A673 (cell line): ENCODE data around the gene DBF4. TPM values are rescaled to one million over a fixed set of nuclear protein-coding genes. Genes with fewer than 3 reads are reported as not detected.

Source experiments
- BruUV-seq: library from RNA; stranded (reverse); fragments of 400-500 nt; replicated peaks from 2 replicates; lab custom pipeline; 2021; lab: Mats Ljungman, UMichigan
- CTCF ChIA-PET: fragments of 300-600 bp; sonication (Branson Sonifier 250); formaldehyde crosslinking; loops from one replicate; lab custom pipeline; 2022; ENCODE audit warnings: antibody characterized with exemption; lab: Charles Lee
- POLR2A ChIA-PET: fragments of 300-600 bp; sonication (Branson Sonifier 250); formaldehyde crosslinking; loops from one replicate; lab custom pipeline; 2022; ENCODE audit warnings: antibody characterized with exemption; ENCODE audit not compliant: low non-redundant PET; lab: Charles Lee
- DNase-seq: peaks from one replicate; pipeline ENCODE4 v3.0.0-alpha.2; 2015; ENCODE audit warnings: low spot score
- H3K27ac ChIP-seq: fragments of 200-600 bp; sonication (generic); 2 replicates; pipeline ENCODE4 v1.5.1; 2016; ENCODE audit warnings: mixed run types, low read depth, mild to moderate bottlenecking, mixed read lengths, antibody characterized with exemption, low read length; ENCODE audit not compliant: poor library complexity, severe bottlenecking
- H3K27me3 ChIP-seq: fragments of 200-600 bp; sonication (generic); replicated peaks from 2 replicates; pipeline ENCODE4 v1.6.1; 2017; ENCODE audit warnings: mixed run types, low read depth, mild to moderate bottlenecking, mixed read lengths, antibody characterized with exemption, low read length; ENCODE audit not compliant: insufficient read depth, poor library complexity
- H3K36me3 ChIP-seq: fragments of 200-600 bp; sonication (generic); 2 replicates; pipeline ENCODE4 v1.6.1; 2016; ENCODE audit warnings: mixed run types, mild to moderate bottlenecking, mixed read lengths, antibody characterized with exemption, low read length; ENCODE audit not compliant: insufficient read depth, poor library complexity, severe bottlenecking
- H3K4me1 ChIP-seq: fragments of 200-600 bp; sonication (generic); 2 replicates; pipeline ENCODE4 v1.6.1; 2017; ENCODE audit warnings: mixed run types, mild to moderate bottlenecking, mixed read lengths, antibody characterized with exemption, low read length; ENCODE audit not compliant: insufficient read depth, poor library complexity, severe bottlenecking
- H3K4me3 ChIP-seq: fragments of 200-600 bp; sonication (generic); 2 replicates; pipeline ENCODE4 v1.5.1; 2016; ENCODE audit warnings: low read depth, mixed run types, mild to moderate bottlenecking, mixed read lengths, low read length; ENCODE audit not compliant: poor library complexity, severe bottlenecking
- H3K9me3 ChIP-seq: fragments of 200-600 bp; sonication (generic); 2 replicates; pipeline ENCODE4 v1.6.1; 2016; ENCODE audit warnings: mixed run types, low read depth, mild to moderate bottlenecking, mixed read lengths, antibody characterized with exemption, low read length; ENCODE audit not compliant: poor library complexity, severe bottlenecking
- EZH2 ChIP-seq: fragments of 200-600 bp; sonication (generic); IDR thresholded peaks from 2 replicates; pipeline ENCODE4 v1.6.1; 2017; ENCODE audit warnings: borderline replicate concordance, low read depth, mild to moderate bottlenecking, mixed read lengths, antibody characterized with exemption, low read length; ENCODE audit not compliant: poor library complexity, severe bottlenecking
- intact Hi-C: fragments of 100-400 bp; cut with micrococcal nuclease; formaldehyde crosslinking; loops from one replicate; pipeline ENCODE4 v1.10.0; 2022; ENCODE audit not compliant: unreplicated experiment
- total RNA-seq: library from RNA; stranded (reverse); gene quantifications from 2 replicates; pipeline ENCODE4 v1.2.3, GENCODE V29; 2021
- TF ChIP-seq, protein P1 (sequence below): fragments of 300-800, 200-600 bp; sonication (generic); conservative IDR thresholded peaks from 2 replicates; pipeline ENCODE4 v1.5.1; 2017; ENCODE audit warnings: low read depth, mild to moderate bottlenecking, antibody characterized with exemption, low read length, moderate library complexity, mixed read lengths

DBF4 gene
- total RNA-seq, 1 experiment from 2014 or later, result 81.6 TPM

DNA sequence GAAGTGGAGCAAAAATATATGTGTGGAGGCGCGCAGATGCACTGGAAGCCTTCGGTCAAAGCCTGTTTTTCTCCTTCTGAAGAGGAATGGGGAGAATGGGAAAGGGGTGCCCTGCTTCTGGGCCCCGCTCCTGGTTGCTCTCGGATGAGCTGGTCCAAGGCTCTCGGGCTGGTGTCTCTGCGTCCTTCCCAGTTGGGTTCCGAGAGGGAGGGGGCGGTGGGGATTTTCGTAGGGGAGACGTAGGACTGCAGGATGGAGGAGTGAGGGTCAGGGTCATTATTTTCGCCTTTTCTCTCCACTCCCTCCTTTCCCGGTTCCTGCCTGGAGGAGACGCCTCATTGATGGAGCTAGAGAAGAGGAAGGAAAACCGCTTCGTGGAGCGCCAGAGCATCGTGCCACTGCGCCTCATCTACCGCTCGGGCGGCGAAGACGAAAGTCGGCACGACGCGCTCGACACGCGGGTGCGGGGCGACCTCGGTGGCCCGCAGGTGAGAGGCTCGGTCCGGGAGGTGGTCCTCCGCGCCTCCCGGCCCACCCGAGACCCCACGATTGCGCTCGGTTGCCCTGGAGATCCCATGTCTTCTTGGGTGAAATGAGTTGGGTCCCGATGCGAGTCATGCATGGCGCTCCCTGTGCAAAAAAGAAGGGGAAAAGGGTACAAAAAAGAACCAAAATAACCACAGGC is 58.5 kb downstream of the DBF4 start:
- no peaks in the 10 kb centered on the region for H3K4me1 ChIP-seq
- intact Hi-C loops, result loop anchor here (10.0 kb wide), 1 partner anchor 170 kb away; no protein-coding TSS in a partner anchor
- no TSS peak for BruUV-seq
- peak overlapping the region; percentile 55 for H3K27ac ChIP-seq
- H3K36me3 ChIP-seq, result no peaks in the 10 kb centered on the region
- ChIA-PET CTCF (no interaction called here), POLR2A (interaction anchor here (0.7 kb wide), 1 partner anchor 151 kb away, joined by 3 read pairs; no protein-coding TSS in a partner anchor)
- peak overlapping the region; percentile 93 for H3K4me3 ChIP-seq
- no peaks in the 10 kb centered on the region for H3K27me3 ChIP-seq
- no peaks in the 10 kb centered on the region for H3K9me3 ChIP-seq
- TF ChIP-seq, protein P1, sequence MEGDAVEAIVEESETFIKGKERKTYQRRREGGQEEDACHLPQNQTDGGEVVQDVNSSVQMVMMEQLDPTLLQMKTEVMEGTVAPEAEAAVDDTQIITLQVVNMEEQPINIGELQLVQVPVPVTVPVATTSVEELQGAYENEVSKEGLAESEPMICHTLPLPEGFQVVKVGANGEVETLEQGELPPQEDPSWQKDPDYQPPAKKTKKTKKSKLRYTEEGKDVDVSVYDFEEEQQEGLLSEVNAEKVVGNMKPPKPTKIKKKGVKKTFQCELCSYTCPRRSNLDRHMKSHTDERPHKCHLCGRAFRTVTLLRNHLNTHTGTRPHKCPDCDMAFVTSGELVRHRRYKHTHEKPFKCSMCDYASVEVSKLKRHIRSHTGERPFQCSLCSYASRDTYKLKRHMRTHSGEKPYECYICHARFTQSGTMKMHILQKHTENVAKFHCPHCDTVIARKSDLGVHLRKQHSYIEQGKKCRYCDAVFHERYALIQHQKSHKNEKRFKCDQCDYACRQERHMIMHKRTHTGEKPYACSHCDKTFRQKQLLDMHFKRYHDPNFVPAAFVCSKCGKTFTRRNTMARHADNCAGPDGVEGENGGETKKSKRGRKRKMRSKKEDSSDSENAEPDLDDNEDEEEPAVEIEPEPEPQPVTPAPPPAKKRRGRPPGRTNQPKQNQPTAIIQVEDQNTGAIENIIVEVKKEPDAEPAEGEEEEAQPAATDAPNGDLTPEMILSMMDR, result no peak
- peak; percentile 52 for DNase-seq

- TF ChIP-seq EZH2, result no peak
- TF ChIP-seq, protein P1, result no peak
- H3K4me3 ChIP-seq, result peak overlapping the region; percentile 93
- POLR2A ChIA-PET, result no interaction called here
Measured at GRCh38 chr7:87935384-87935706, 59.1 kb downstream of the DBF4 start.

GRCh38 chr7:87941138-87941537 is 64.8 kb downstream of the DBF4 start:
- BruUV-seq, result no TSS peak
- Histone ChIP-seq H3K9me3 (no peaks in the 10 kb centered on the region), H3K27ac (no peak overlapping the region), H3K4me1 (no peaks in the 10 kb centered on the region), H3K27me3 (no peaks in the 10 kb centered on the region), H3K36me3 (no peaks in the 10 kb centered on the region), H3K4me3 (no peak overlapping the region)
- no peak for TF ChIP-seq EZH2
- TF ChIP-seq, protein P1, result no peak
- ChIA-PET CTCF (interaction anchor here (0.9 kb wide), 1 partner anchor 96 kb away, joined by 3 read pairs; no protein-coding TSS in a partner anchor), POLR2A (no interaction called here)
- DNase-seq, result no peak
- intact Hi-C loops, result no loop called here

More at GRCh38 chr7:87935384-87935706, 59.1 kb downstream of the DBF4 start:
- Histone ChIP-seq H3K27me3 (no peaks in the 10 kb centered on the region), H3K9me3 (no peaks in the 10 kb centered on the region), H3K27ac (no peak overlapping the region), H3K4me1 (no peaks in the 10 kb centered on the region), H3K36me3 (no peaks in the 10 kb centered on the region)
- BruUV-seq, result no TSS peak
- CTCF ChIA-PET, result no interaction called here
- DNase-seq, result no peak
- intact Hi-C loops, result loop anchor here (10.0 kb wide), 1 partner anchor 169 kb away; no protein-coding TSS in a partner anchor
